ENCODE measurements around the gene ATAT1. TPM values are rescaled to one million over a fixed set of nuclear protein-coding genes. Genes with fewer than 3 reads are reported as not detected.

Gene ATAT1
- polyA plus RNA-seq, 1 experiment, result 10.8 TPM

DNA sequence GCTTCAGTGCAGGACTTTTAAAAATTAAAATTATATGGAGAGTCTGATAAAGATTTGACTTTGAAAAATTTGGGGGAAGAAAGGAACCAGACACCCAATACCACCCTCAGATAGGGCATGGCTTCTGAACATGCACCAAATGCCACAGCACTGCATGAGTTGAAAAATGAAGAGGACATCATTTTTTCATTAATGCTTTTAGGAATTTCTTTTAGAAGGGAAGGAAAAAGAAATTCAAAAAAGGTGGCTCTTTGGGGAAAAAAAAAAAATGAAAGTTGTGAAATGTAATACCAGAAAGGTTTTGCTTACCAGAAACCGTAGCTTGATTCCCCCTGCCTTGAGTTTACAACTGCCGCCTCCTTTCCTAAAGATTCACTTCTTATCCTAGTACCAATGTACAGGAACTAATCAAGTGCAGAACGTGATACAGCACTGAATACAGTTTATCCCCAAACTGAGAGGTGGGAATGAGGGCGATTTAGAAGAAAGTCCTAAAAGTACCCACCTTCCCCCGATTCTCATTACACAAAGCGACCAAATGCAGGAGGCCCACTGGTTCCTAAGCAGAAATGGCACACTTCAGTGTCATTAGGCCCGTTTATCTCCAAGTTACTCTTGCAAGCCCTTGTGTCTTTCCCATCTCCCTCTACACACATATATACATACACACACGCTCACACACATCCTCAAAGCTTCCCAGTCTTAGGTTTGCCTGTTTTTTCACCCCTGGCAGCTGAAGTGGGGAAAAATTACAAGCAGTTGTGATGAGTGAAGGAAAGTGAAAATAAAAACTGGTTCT lies 12.4 kb upstream of the ATAT1 start:
- DNase-seq (ENCODE audit: low read depth, low spot score), result no peak
- CTCF ChIA-PET, result interaction anchor here (0.7 to 3.3 kb wide), 3 partner anchors 17 to 74 kb away, joined by 5 to 28 read pairs (median 18); no protein-coding TSS in a partner anchor
- TF ChIP-seq, protein P1, sequence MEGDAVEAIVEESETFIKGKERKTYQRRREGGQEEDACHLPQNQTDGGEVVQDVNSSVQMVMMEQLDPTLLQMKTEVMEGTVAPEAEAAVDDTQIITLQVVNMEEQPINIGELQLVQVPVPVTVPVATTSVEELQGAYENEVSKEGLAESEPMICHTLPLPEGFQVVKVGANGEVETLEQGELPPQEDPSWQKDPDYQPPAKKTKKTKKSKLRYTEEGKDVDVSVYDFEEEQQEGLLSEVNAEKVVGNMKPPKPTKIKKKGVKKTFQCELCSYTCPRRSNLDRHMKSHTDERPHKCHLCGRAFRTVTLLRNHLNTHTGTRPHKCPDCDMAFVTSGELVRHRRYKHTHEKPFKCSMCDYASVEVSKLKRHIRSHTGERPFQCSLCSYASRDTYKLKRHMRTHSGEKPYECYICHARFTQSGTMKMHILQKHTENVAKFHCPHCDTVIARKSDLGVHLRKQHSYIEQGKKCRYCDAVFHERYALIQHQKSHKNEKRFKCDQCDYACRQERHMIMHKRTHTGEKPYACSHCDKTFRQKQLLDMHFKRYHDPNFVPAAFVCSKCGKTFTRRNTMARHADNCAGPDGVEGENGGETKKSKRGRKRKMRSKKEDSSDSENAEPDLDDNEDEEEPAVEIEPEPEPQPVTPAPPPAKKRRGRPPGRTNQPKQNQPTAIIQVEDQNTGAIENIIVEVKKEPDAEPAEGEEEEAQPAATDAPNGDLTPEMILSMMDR (IDR thresholded peaks at IDR 0.05; ENCODE audit: low read depth, low read length), result no peak
- H3K27ac ChIP-seq (ENCODE audit: low read depth, low read length), result peak overlapping the region; percentile 47
- H3K27me3 ChIP-seq (ENCODE audit: control insufficient read depth, insufficient read depth, low read length), result no peaks in the 10 kb centered on the region
- no peaks in the 10 kb centered on the region for H3K9me3 ChIP-seq (ENCODE audit: control insufficient read depth, insufficient read depth, low read length)
- POLR2A ChIA-PET, result interaction anchor here (0.6 to 4.7 kb wide), 18 partner anchors 10 to 1789 kb away, joined by 3 to 69 read pairs (median 6); partner anchors contain the start of genes ABCF1, C6orf136, DHX16 and MDC1
- peak overlapping the region; percentile 59 for H3K4me3 ChIP-seq (ENCODE audit: low read depth, low read length)

DNA sequence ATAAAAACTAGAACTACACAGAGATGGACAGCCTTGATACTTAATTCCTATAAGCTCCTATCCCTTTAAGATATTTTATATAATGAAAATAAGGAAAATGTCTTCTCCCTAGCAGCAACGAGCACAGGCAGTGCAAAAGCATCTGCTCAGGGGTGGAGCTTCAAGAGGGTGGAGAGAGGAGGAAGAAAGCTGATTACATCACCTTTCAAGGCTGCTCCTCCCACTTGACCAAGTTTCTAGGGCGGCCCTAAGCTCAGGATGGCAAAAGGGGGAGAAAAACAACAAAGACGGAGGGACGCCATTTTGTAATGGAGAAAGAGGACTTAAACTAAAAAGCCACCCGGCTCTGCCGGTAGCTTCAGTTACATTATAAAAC lies 11.8 kb upstream of the ATAT1 start:
- ChIA-PET POLR2A (interaction anchor here (0.6 to 4.7 kb wide), 17 partner anchors 11 to 1790 kb away, joined by 3 to 69 read pairs (median 6); partner anchors contain the start of genes ABCF1, C6orf136, DHX16 and MDC1), CTCF (interaction anchor here (0.7 to 3.3 kb wide), 2 partner anchors 18 to 73 kb away, joined by 5 to 28 read pairs; no protein-coding TSS in a partner anchor)
- H3K27ac ChIP-seq (ENCODE audit: low read depth, low read length), result peak overlapping the region; percentile 87
- H3K9me3 ChIP-seq (ENCODE audit: control insufficient read depth, insufficient read depth, low read length), result no peaks in the 10 kb centered on the region
- peak; percentile 96 for DNase-seq (ENCODE audit: low read depth, low spot score)
- no peaks in the 10 kb centered on the region for H3K27me3 ChIP-seq (ENCODE audit: control insufficient read depth, insufficient read depth, low read length)
- TF ChIP-seq, protein P1 (IDR thresholded peaks at IDR 0.05; ENCODE audit: low read depth, low read length), result no peak
- H3K4me3 ChIP-seq (ENCODE audit: low read depth, low read length), result peak overlapping the region; percentile 94

DNA sequence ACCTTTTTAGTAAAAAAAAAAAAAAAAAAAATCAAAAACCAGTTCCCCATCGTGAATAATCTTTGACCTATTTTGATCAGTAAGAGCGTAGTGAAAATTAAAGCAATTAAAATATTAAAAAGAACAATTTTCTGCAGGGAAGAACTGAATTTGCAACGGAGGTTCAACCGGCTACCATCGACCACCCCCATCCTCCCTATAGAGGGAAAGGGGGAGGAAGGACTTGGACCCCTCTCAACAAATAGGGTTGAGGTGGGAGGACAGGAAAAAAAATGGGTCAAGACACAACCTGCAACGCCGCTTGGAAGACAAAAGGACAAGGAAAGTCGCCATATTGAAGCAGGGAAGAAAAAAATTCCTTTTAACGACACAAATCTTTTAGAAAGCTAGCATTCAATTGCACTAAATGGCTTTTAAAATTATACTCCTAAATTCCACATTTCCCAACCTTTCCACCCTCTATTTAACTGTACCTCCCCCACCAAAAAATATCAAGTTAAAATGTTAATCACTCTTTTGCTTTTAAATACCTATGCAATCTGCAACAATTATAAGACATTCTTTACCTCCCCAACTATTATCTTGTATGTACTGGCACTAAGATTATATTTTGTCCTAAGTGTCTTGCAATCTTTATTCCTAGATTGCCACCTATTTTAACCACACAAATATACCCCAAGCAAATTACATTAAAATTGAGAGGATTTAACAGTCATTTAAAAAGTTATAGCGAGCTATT lies 11.3 kb upstream of the ATAT1 start:
- ChIA-PET POLR2A (interaction anchor here (0.6 to 4.7 kb wide), 17 partner anchors 11 to 1790 kb away, joined by 3 to 69 read pairs (median 6); partner anchors contain the start of genes ABCF1, C6orf136, DHX16 and MDC1), CTCF (interaction anchor here (0.7 kb wide), 1 partner anchor 73 kb away, joined by 5 read pairs; no protein-coding TSS in a partner anchor)
- H3K27ac ChIP-seq (ENCODE audit: low read depth, low read length), result peak overlapping the region; percentile 88
- TF ChIP-seq, protein P1 (IDR thresholded peaks at IDR 0.05; ENCODE audit: low read depth, low read length), result no peak
- no peaks in the 10 kb centered on the region for H3K27me3 ChIP-seq (ENCODE audit: control insufficient read depth, insufficient read depth, low read length)
- H3K4me3 ChIP-seq (ENCODE audit: low read depth, low read length), result peak overlapping the region; percentile 94
- no peaks in the 10 kb centered on the region for H3K9me3 ChIP-seq (ENCODE audit: control insufficient read depth, insufficient read depth, low read length)
- peak; percentile 88 for DNase-seq (ENCODE audit: low read depth, low spot score)

DNA sequence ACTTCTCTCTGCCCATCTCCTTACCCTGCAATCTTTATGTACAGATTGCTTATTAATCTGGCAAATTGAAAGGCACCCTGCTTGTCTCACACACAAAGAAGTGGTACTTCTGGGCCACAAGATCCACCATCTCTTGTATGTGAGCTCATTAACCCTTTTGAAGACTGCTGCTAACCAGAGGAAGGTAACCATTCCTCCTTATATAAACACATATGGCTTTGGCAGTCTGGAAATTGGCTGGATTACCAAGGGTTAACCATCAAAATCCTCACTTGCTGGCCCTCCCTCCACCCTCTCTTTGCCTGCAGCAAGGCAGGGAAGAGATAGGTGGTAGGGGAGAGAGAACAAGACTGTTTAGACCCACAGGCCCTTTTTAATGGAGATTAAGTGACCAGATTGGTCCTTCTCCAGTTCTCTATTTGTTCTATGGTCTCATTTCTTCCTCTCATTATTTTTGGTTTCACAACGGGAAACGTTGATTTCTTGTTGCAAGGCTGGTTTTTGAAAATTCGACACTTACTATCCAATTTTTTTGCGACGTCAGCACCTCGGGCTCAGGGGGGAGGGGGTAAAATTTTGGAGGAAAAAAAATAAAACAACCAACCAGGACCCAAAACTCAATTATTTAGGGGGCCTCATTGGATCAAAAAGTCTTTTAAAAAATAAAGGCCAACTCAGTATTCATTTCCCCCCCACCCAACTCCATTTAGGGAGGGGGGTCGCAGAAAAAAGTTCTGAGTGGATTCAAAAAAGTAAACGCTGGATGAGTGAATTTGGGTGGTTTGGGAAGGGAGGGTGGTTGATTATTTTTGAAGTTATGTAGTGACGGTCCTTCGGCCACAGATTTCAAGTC lies 10.5 kb upstream of the ATAT1 start:
- no peaks in the 10 kb centered on the region for H3K9me3 ChIP-seq (ENCODE audit: control insufficient read depth, insufficient read depth, low read length)
- H3K27ac ChIP-seq (ENCODE audit: low read depth, low read length), result peak overlapping the region; percentile 88
- peak overlapping the region; percentile 94 for H3K4me3 ChIP-seq (ENCODE audit: low read depth, low read length)
- TF ChIP-seq, protein P1 (IDR thresholded peaks at IDR 0.05; ENCODE audit: low read depth, low read length), result no peak
- ChIA-PET POLR2A (interaction anchor here (0.6 to 4.7 kb wide), 5 partner anchors 17 to 101 kb away, joined by 4 to 69 read pairs (median 9); partner anchors contain the start of genes DHX16 and MDC1), CTCF (no interaction called here)
- no peak for DNase-seq (ENCODE audit: low read depth, low spot score)
- no peaks in the 10 kb centered on the region for H3K27me3 ChIP-seq (ENCODE audit: control insufficient read depth, insufficient read depth, low read length)

Data from AG04450 (cell line).